Nephron (organoid): Measurements from ENCODE around the gene ARNT2.

Experiments used
- H3K27ac Mint-ChIP-seq, 3 experiments: 2 replicates each; pipeline ENCODE4 v1.8.0; 2020; ENCODE audit warnings: mixed read lengths in 3 of 3, mild to moderate bottlenecking in 2 of 3, moderate library complexity in 1 of 3
- H3K27me3 Mint-ChIP-seq: 2 replicates; pipeline ENCODE4 v1.8.0; 2021; ENCODE audit warnings: low read depth, mild to moderate bottlenecking, moderate library complexity, mixed read lengths
- H3K36me3 Mint-ChIP-seq: 2 replicates; pipeline ENCODE4 v1.8.0; 2020; ENCODE audit warnings: low read depth, mixed read lengths
- H3K4me1 Mint-ChIP-seq: 2 replicates; pipeline ENCODE4 v1.8.0; 2020; ENCODE audit warnings: mixed read lengths
- H3K4me3 Mint-ChIP-seq, 3 experiments: 2 replicates each; pipeline ENCODE4 v1.8.0; 2020; ENCODE audit warnings: mild to moderate bottlenecking in 3 of 3, mixed read lengths in 3 of 3, moderate library complexity in 2 of 3
- H3K9me3 Mint-ChIP-seq: 2 replicates; pipeline ENCODE4 v1.8.0; 2020; ENCODE audit warnings: mixed read lengths
- CTCF ChIP-seq, 3 experiments: fragments of 200-600 bp; sonication (generic); IDR thresholded peaks; one replicate each; pipeline ENCODE4 v1.5.0; 2021; ENCODE audit warnings: antibody characterized with exemption in 3 of 3; ENCODE audit not compliant: unreplicated experiment in 3 of 3

The ARNT2 gene

GRCh38 chr15:80496096-80496495 lies 91.9 kb downstream of the ARNT2 start:
- peaks cover 4% of the 10 kb centered on the region for H3K27me3 Mint-ChIP-seq
- no peak overlapping the region for H3K4me3 Mint-ChIP-seq
- peak overlapping the region; percentile 64 to 90 (median 84) for H3K27ac Mint-ChIP-seq
- H3K36me3 Mint-ChIP-seq = peaks cover 21% of the 10 kb centered on the region
- peaks cover 85% of the 10 kb centered on the region for H3K4me1 Mint-ChIP-seq
- H3K9me3 Mint-ChIP-seq = no peaks in the 10 kb centered on the region
- no peak for TF ChIP-seq CTCF (IDR thresholded peaks at IDR 0.05; ENCODE audit: unreplicated experiment in 3 of 3)

GRCh38 chr15:80497221-80497620 lies 93.0 kb downstream of the ARNT2 start:
- no peak overlapping the region for H3K4me3 Mint-ChIP-seq
- no peaks in the 10 kb centered on the region for H3K9me3 Mint-ChIP-seq
- no peak overlapping the region for H3K27ac Mint-ChIP-seq
- peaks cover 4% of the 10 kb centered on the region for H3K27me3 Mint-ChIP-seq
- H3K4me1 Mint-ChIP-seq = peaks cover 82% of the 10 kb centered on the region
- no peak for TF ChIP-seq CTCF (IDR thresholded peaks at IDR 0.05; ENCODE audit: unreplicated experiment in 3 of 3)
- peaks cover 12% of the 10 kb centered on the region for H3K36me3 Mint-ChIP-seq

- Mint-ChIP-seq H3K4me1 (peaks cover 83% of the 10 kb centered on the region), H3K27me3 (peaks cover 4% of the 10 kb centered on the region), H3K27ac (peak overlapping the region in 2 of 3 experiments; percentile 22 to 50), H3K36me3 (peaks cover 6% of the 10 kb centered on the region), H3K4me3 (no peak overlapping the region), H3K9me3 (no peaks in the 10 kb centered on the region)
- TF ChIP-seq CTCF (IDR thresholded peaks at IDR 0.05; ENCODE audit: unreplicated experiment in 3 of 3) = no peak
Observed at GRCh38 chr15:80498652-80499051, 94.5 kb downstream of the ARNT2 start.

GRCh38 chr15:80500021-80500420 lies 95.8 kb downstream of the ARNT2 start:
- no peaks in the 10 kb centered on the region for H3K9me3 Mint-ChIP-seq
- peaks cover 4% of the 10 kb centered on the region for H3K27me3 Mint-ChIP-seq
- H3K4me3 Mint-ChIP-seq = no peak overlapping the region
- H3K4me1 Mint-ChIP-seq = peaks cover 78% of the 10 kb centered on the region
- TF ChIP-seq CTCF (IDR thresholded peaks at IDR 0.05; ENCODE audit: unreplicated experiment in 3 of 3) = no peak
- H3K27ac Mint-ChIP-seq = peak overlapping the region in 1 of 3 experiments; percentile 30
- H3K36me3 Mint-ChIP-seq = peaks cover 6% of the 10 kb centered on the region

GRCh38 chr15:80501476-80501875 lies 97.3 kb downstream of the ARNT2 start:
- no peaks in the 10 kb centered on the region for H3K27me3 Mint-ChIP-seq
- H3K9me3 Mint-ChIP-seq = no peaks in the 10 kb centered on the region

More at GRCh38 chr15:80501476-80501875, 97.3 kb downstream of the ARNT2 start:
- no peak for TF ChIP-seq CTCF (IDR thresholded peaks at IDR 0.05; ENCODE audit: unreplicated experiment in 3 of 3)
- Mint-ChIP-seq H3K27ac (peak overlapping the region in 2 of 3 experiments; percentile 13 to 37), H3K4me1 (peaks cover 63% of the 10 kb centered on the region), H3K36me3 (peaks cover 6% of the 10 kb centered on the region), H3K4me3 (no peak overlapping the region)
